ENCODE data around the gene SLC6A18. TPM values are rescaled to one million over a fixed set of nuclear protein-coding genes. Genes with fewer than 3 reads are reported as not detected.

Gene SLC6A18
- total RNA-seq, 1 donor from 2014 or later = not detected

GRCh38 chr5:1235838-1236237, 10.7 kb downstream of the SLC6A18 start:
- Mint-ChIP-seq H3K4me1 (no peaks in the 10 kb centered on the region), H3K27me3 (peaks cover 3% of the 10 kb centered on the region), H3K9me3 (peaks cover 7% of the 10 kb centered on the region), H3K36me3 (ENCODE audit: low read depth) (no peaks in the 10 kb centered on the region), H3K4me3 (no peak overlapping the region), H3K27ac (no peak overlapping the region)
- no peak for TF ChIP-seq CTCF (IDR thresholded peaks at IDR 0.05)
- DNase-seq (no peak), ATAC-seq (ENCODE audit: low read depth) (no peak)
- ChIA-PET CTCF (no interaction called here), POLR2A (no interaction called here)
- intact Hi-C loops (cut with micrococcal nuclease) = no loop called here

GRCh38 chr5:1239505-1240251, 14.5 kb downstream of the SLC6A18 start:
- no peak for ATAC-seq (ENCODE audit: low read depth)
- ChIA-PET CTCF (no interaction called here), POLR2A (no interaction called here)
- intact Hi-C loops (cut with micrococcal nuclease) = no loop called here
- no peak for TF ChIP-seq CTCF (IDR thresholded peaks at IDR 0.05)
- no peak for DNase-seq
- H3K36me3 Mint-ChIP-seq (ENCODE audit: low read depth) = no peaks in the 10 kb centered on the region
- peaks cover 7% of the 10 kb centered on the region for H3K9me3 Mint-ChIP-seq
- no peaks in the 10 kb centered on the region for H3K4me1 Mint-ChIP-seq
- H3K27ac Mint-ChIP-seq = no peak overlapping the region
- no peaks in the 10 kb centered on the region for H3K27me3 Mint-ChIP-seq
- no peak overlapping the region for H3K4me3 Mint-ChIP-seq

- intact Hi-C loops (cut with micrococcal nuclease) = no loop called here
- no peak for DNase-seq
- ATAC-seq (ENCODE audit: low read depth) = no peak
- peaks cover 2% of the 10 kb centered on the region for H3K27me3 Mint-ChIP-seq
- ChIA-PET POLR2A (no interaction called here), CTCF (no interaction called here)
- no peaks in the 10 kb centered on the region for H3K36me3 Mint-ChIP-seq (ENCODE audit: low read depth)
- no peak overlapping the region for H3K4me3 Mint-ChIP-seq
- no peaks in the 10 kb centered on the region for H3K4me1 Mint-ChIP-seq
- no peak overlapping the region for H3K27ac Mint-ChIP-seq
- H3K9me3 Mint-ChIP-seq = peaks cover 5% of the 10 kb centered on the region
- TF ChIP-seq CTCF (IDR thresholded peaks at IDR 0.05) = no peak
These were observed 15.5 kb downstream of the SLC6A18 start for GRCh38 chr5:1240496-1241260.

- ChIA-PET POLR2A (no interaction called here), CTCF (no interaction called here)
- no peak for ATAC-seq (ENCODE audit: low read depth)
- Mint-ChIP-seq H3K4me1 (no peaks in the 10 kb centered on the region), H3K4me3 (no peak overlapping the region), H3K27me3 (peaks cover 2% of the 10 kb centered on the region), H3K9me3 (no peaks in the 10 kb centered on the region), H3K27ac (no peak overlapping the region), H3K36me3 (ENCODE audit: low read depth) (no peaks in the 10 kb centered on the region)
- DNase-seq = no peak
- intact Hi-C loops (cut with micrococcal nuclease) = no loop called here
- TF ChIP-seq CTCF (IDR thresholded peaks at IDR 0.05) = no peak
These were observed 16.4 kb downstream of the SLC6A18 start for GRCh38 chr5:1241509-1242080.

- ATAC-seq (ENCODE audit: low read depth) = no peak
- no peaks in the 10 kb centered on the region for H3K4me1 Mint-ChIP-seq
- ChIA-PET POLR2A (no interaction called here), CTCF (no interaction called here)
- no peak overlapping the region for H3K4me3 Mint-ChIP-seq
- H3K36me3 Mint-ChIP-seq (ENCODE audit: low read depth) = no peaks in the 10 kb centered on the region
- peaks cover 11% of the 10 kb centered on the region for H3K27me3 Mint-ChIP-seq
- DNase-seq = no peak
- H3K9me3 Mint-ChIP-seq = no peaks in the 10 kb centered on the region
- intact Hi-C loops (cut with micrococcal nuclease) = no loop called here
- H3K27ac Mint-ChIP-seq = no peak overlapping the region
- TF ChIP-seq CTCF (IDR thresholded peaks at IDR 0.05) = no peak
These were observed 17.7 kb downstream of the SLC6A18 start for GRCh38 chr5:1242733-1243486.

Measured in activated B cell treated with CpG ODN at 0.5 μM for 24 hours (primary cell).